ENCODE results near the gene AGBL1. TPM values are rescaled to one million over a fixed set of nuclear protein-coding genes. Genes with fewer than 3 reads are reported as not detected.

AGBL1 gene
- total RNA-seq, 2 donors from 2014 or later, result 0.23 to 0.91 TPM

DNA sequence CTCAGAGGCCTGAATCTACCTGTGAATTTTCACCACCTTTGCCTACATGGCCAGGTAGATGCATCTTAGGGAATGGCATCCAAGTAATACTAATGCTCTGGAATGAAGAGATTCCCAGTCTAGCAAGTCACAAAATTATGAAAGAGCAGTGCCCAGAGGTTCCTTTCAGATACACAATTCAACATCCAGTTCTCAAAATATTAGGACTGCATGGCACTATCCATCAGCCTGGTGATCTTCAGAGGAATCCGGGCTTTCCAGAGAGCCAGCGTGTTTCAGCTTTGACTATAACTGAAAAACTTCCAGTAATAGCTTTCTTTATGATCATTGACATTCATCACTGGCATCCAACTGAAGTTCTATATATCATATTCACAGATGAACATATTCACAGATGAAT is 849.8 kb downstream of the AGBL1 start:
- no peaks in the 10 kb centered on the region for H3K36me3 ChIP-seq
- intact Hi-C loops (cut with DNase I), result no loop called here
- no peak for DNase-seq (ENCODE audit: low spot score)
- no peaks in the 10 kb centered on the region for H3K27me3 ChIP-seq (replicated peaks; ENCODE audit: insufficient read depth)
- WGBS, result 96% methylated on average over 2 of the region's 2 CpGs
- no peaks in the 10 kb centered on the region for H3K9me3 ChIP-seq
- no peak overlapping the region for H3K4me3 ChIP-seq
- no peaks in the 10 kb centered on the region for H3K4me1 ChIP-seq (replicated peaks)
- no peak overlapping the region for H3K27ac ChIP-seq
- TF ChIP-seq POLR2AphosphoS5 (IDR thresholded peaks at IDR 0.05) (no peak), POLR2A (IDR thresholded peaks at IDR 0.05) (no peak)
- TF ChIP-seq, protein P1, sequence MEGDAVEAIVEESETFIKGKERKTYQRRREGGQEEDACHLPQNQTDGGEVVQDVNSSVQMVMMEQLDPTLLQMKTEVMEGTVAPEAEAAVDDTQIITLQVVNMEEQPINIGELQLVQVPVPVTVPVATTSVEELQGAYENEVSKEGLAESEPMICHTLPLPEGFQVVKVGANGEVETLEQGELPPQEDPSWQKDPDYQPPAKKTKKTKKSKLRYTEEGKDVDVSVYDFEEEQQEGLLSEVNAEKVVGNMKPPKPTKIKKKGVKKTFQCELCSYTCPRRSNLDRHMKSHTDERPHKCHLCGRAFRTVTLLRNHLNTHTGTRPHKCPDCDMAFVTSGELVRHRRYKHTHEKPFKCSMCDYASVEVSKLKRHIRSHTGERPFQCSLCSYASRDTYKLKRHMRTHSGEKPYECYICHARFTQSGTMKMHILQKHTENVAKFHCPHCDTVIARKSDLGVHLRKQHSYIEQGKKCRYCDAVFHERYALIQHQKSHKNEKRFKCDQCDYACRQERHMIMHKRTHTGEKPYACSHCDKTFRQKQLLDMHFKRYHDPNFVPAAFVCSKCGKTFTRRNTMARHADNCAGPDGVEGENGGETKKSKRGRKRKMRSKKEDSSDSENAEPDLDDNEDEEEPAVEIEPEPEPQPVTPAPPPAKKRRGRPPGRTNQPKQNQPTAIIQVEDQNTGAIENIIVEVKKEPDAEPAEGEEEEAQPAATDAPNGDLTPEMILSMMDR (IDR thresholded peaks at IDR 0.05), result no peak

DNA sequence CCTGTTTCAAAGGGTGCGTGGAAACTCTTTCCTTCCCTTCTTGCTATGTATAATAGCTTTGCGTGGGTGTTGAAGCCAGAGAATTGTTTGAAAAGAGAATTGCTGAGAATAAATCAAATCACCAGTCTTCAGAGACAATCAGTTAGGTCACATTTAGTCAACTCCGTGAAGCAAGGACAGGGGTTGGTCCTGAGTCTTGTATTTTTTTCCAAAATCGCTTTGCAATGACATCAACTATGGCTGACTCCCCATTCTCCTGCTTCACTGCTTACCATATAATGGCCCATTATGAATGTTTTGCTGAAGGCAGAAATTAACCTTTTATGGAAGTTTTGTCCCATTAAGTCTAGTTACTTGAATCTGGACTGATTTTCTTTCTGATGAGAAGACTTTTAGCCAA is 852.8 kb downstream of the AGBL1 start:
- no peaks in the 10 kb centered on the region for H3K9me3 ChIP-seq
- DNase-seq (ENCODE audit: low spot score), result no peak
- H3K4me3 ChIP-seq, result no peak overlapping the region
- intact Hi-C loops (cut with DNase I), result no loop called here
- no peaks in the 10 kb centered on the region for H3K36me3 ChIP-seq
- H3K4me1 ChIP-seq (replicated peaks), result no peaks in the 10 kb centered on the region
- no peaks in the 10 kb centered on the region for H3K27me3 ChIP-seq (replicated peaks; ENCODE audit: insufficient read depth)
- no peak overlapping the region for H3K27ac ChIP-seq
- TF ChIP-seq, protein P1 (IDR thresholded peaks at IDR 0.05), result no peak
- TF ChIP-seq POLR2AphosphoS5 (IDR thresholded peaks at IDR 0.05) (no peak), POLR2A (IDR thresholded peaks at IDR 0.05) (no peak)
- 67% methylated on average over 4 of the region's 4 CpGs for WGBS

DNA sequence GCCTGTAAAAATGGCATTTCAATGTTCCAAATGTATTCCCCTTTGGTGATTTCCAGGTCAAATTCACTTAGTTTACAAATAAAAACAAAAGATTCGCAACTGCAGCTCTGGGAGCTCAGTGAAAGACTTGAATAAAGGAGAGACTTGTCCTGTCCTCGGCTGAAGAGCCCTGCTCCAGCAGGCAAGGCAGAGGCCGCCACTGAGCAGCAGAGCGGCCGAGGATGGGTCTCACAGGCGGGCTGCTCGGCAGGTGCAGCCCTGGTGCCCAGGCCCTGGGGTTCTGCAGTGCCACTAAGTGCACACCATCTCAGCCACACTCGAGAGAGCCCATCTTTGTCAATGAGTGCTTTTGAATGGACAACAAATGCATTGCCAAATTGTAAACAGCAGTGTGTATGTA is 856.2 kb downstream of the AGBL1 start:
- Histone ChIP-seq H3K4me1 (replicated peaks) (no peaks in the 10 kb centered on the region), H3K4me3 (no peak overlapping the region), H3K27me3 (replicated peaks; ENCODE audit: insufficient read depth) (no peaks in the 10 kb centered on the region), H3K27ac (no peak overlapping the region), H3K9me3 (no peaks in the 10 kb centered on the region), H3K36me3 (no peaks in the 10 kb centered on the region)
- DNase-seq (ENCODE audit: low spot score), result no peak
- 80% methylated on average over 8 of the region's 8 CpGs for WGBS
- intact Hi-C loops (cut with DNase I), result no loop called here
- no peak for TF ChIP-seq POLR2AphosphoS5 (IDR thresholded peaks at IDR 0.05)
- no peak for TF ChIP-seq POLR2A (IDR thresholded peaks at IDR 0.05)
- TF ChIP-seq, protein P1 (IDR thresholded peaks at IDR 0.05), result no peak

DNA sequence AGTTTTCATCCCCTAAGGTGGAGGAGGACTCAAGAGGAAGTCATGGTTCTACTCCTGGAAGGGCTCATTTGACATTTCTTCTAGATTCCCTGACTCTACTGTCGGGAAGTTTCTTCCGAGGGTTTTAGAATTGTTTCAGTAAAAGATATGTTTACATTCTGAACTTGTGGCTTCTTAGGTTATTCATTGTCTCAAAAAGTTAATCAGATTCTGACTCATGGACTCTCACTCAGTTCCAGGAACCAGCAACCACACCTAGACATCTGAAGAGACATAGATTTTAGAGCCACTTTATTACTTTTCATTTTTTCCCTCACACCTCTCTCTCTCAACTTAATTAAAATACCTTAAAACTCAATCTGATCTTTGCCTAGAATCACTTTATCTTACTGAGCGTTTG is 862.6 kb downstream of the AGBL1 start:
- no peaks in the 10 kb centered on the region for H3K36me3 ChIP-seq
- no peaks in the 10 kb centered on the region for H3K9me3 ChIP-seq
- WGBS, result 90% methylated on average over 3 of the region's 3 CpGs
- no peak overlapping the region for H3K4me3 ChIP-seq
- TF ChIP-seq, protein P1 (IDR thresholded peaks at IDR 0.05), result no peak
- TF ChIP-seq POLR2AphosphoS5 (IDR thresholded peaks at IDR 0.05) (no peak), POLR2A (IDR thresholded peaks at IDR 0.05) (no peak)
- no peak overlapping the region for H3K27ac ChIP-seq
- no peaks in the 10 kb centered on the region for H3K27me3 ChIP-seq (replicated peaks; ENCODE audit: insufficient read depth)
- H3K4me1 ChIP-seq (replicated peaks), result no peaks in the 10 kb centered on the region
- DNase-seq (ENCODE audit: low spot score), result no peak
- intact Hi-C loops (cut with DNase I), result no loop called here

DNA sequence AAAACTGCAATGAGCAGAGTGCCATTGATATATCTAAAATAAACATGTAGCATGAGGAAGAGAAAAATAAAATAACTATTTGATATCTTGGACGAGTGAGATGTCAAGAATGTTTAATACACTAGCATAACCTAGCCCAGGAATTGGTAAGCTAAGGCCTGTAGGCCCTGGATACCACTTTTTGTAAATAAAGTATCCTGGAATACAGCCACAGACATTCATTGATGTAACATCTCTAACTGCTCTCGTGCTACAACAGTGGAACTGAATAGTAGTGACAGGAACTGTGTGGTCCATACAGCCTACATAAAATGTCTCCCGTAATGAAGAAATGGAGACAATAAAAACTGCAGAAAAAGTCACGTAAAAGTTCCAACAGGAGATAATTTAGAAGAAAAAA is 869.0 kb downstream of the AGBL1 start:
- 30% methylated on average over 4 of the region's 4 CpGs for WGBS
- TF ChIP-seq, protein P1 (IDR thresholded peaks at IDR 0.05), result no peak
- no peak for TF ChIP-seq POLR2AphosphoS5 (IDR thresholded peaks at IDR 0.05)
- no peak for TF ChIP-seq POLR2A (IDR thresholded peaks at IDR 0.05)
- Histone ChIP-seq H3K36me3 (no peaks in the 10 kb centered on the region), H3K4me1 (replicated peaks) (no peaks in the 10 kb centered on the region), H3K4me3 (no peak overlapping the region), H3K27me3 (replicated peaks; ENCODE audit: insufficient read depth) (no peaks in the 10 kb centered on the region), H3K9me3 (no peaks in the 10 kb centered on the region), H3K27ac (no peak overlapping the region)
- intact Hi-C loops (cut with DNase I), result no loop called here
- DNase-seq (ENCODE audit: low spot score), result no peak

Data from prostate gland (tissue), 2 donors.